Measurements from ENCODE around the gene NME3. TPM values are rescaled to one million over a fixed set of nuclear protein-coding genes. Genes with fewer than 3 reads are reported as not detected.
A peak's percentile ranks its signal among the peaks of the same experiment; 100 is the strongest.
"Not testable (repeated sequence)": the region's sequence is repeated elsewhere in the genome, so short reads cannot be mapped to it uniquely, and the experiment has no call there.

The NME3 gene
- total RNA-seq, 1 experiment from 2014 or later = 64.4 TPM

DNA sequence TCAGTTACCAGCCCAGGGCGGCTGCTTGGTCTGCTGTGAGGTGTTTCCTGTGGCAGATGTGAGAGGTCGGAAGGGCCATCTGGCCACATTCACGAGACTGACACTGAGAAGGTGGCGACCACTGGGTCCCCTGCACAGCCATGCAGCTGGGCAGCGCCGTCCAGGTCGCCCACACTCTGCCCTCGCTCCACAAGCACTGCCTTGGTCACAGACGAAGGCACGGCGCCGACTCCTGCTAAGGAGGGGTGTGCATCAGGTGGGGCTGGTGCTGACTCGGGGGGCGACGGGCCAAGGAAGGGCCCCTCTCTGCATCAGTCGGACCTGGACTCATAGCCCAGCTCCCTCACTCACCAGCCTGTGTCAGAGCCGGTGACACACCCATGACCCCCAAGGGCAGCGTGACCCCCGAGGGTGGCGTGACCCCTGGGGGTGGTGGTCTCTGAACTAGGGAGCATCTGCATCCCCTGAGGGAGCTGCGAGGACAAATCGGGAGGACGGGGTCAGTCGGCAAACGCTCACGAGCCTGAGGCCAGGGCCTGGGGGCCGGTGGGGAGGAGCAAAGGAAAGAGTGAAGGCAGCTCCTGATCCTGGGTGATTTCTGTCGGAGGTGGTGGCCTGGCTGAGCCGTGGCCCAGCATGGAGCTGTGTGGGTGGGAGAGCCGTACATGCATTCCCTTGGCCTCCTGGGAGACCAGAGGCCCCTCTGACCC, 30.4 kb downstream of the NME3 start:
- in situ Hi-C loops (cut with HindIII; ENCODE audit: low sequenced_read_pairs) = no loop called here
- DNase-seq (ENCODE audit: low spot score) = no peak

DNA sequence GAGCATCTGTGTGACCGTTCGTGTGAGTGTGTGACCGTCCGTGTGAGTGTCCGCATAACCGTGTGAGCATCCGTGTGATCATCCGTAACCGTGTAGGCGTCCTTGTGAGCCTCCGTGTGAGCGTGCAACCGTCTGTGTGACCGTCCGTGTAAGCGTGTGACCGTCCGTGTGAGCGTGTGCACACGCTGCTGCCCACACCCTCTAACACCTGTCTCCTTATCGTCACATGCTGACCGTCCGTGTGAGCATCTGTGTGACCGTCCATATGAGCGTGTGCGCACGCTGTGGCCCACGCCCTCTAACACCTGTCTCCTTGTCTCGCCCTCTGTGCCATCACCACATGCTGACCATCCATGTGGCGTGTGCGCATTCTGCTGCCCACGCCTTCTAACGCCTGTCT, 31.1 kb downstream of the NME3 start:
- in situ Hi-C loops (cut with HindIII; ENCODE audit: low sequenced_read_pairs) = no loop called here
- DNase-seq (ENCODE audit: low spot score) = no peak

DNA sequence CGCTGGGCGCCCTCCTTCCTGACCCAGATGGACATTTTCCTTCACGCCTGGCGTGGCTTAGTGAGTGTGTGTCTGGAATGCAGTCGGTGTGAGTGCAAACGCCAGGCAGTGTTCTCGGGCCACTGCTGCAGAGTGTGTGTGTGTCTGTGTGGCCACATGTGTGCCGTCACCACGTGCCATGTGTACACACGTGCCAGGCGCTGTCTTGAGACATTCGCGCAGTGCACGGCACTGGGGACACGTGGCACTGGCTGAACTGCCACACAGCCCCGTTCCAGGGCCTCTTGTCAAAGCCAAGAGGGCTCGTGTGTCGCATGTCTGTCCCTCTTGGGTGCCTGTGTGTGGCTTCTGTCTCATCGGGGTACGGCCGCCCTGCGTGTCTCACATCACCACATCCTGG, 36.5 kb downstream of the NME3 start:
- in situ Hi-C loops (cut with HindIII; ENCODE audit: low sequenced_read_pairs) = no loop called here
- DNase-seq (ENCODE audit: low spot score) = no peak

DNA sequence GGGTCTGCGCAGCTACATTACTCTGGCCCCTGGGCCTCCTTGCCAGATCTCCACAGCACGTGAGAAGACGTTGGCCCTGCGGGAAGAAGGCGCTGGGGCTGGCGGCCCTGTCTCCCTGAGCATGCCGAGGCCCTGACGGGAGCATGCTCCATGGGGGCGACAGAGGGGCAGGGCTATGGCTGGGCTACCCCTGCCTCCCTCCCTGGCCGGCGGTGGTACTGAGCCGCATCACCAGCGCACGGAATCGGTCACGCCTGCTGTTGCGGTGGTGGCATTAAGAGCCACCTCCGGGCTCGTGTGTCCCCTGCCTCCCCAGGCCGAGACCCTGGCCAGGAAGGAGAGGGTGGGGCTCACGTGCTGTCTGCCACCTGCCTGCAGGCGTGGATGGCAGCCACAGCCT, 37.2 kb downstream of the NME3 start:
- no peak for DNase-seq (ENCODE audit: low spot score)
- in situ Hi-C loops (cut with HindIII; ENCODE audit: low sequenced_read_pairs) = no loop called here

DNA sequence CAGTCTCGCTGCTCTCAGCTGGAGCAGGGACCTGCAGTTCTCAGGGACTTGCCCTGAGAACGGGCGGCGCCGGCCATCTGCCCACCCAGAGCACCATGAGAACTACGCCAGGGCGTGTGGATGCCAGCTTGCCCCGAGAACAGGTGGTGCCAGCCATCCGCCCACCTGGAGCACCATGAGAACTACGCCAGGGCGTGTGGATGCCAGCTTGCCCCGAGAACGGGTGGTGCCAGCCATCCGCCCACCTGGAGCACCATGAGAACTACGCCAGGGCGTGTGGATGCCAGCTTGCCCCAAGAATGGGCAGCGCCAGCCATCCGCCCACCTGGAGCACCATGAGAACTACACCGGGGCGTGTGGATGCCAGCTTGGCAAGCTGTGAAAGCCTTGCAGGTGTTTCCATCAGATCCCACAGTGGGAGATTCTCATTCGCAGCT, 38.8 kb downstream of the NME3 start:
- DNase-seq (ENCODE audit: low spot score) = peak; percentile 91
- in situ Hi-C loops (cut with HindIII; ENCODE audit: low sequenced_read_pairs) = not testable (repeated sequence)

DNA sequence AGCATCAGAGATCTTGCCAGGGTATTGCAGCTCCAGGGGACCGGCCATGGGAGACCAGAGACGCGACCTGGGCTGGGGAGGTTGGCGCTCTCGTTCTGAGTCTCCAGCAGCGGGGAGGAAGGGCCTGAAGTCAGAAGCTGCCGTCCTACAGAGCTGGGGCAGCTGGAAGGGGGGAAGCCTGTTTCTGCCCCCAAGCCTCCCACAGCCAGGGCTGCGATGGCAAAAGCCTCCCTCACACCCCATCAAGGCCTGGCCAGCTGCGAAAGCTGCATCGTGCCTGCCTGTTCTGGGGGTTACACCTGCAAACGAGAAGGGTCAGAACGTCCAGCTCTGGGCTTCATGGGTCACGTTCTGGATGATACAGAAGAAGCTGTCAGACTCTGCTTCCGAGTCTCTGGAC, 39.3 kb downstream of the NME3 start:
- DNase-seq (ENCODE audit: low spot score) = no peak

DNA sequence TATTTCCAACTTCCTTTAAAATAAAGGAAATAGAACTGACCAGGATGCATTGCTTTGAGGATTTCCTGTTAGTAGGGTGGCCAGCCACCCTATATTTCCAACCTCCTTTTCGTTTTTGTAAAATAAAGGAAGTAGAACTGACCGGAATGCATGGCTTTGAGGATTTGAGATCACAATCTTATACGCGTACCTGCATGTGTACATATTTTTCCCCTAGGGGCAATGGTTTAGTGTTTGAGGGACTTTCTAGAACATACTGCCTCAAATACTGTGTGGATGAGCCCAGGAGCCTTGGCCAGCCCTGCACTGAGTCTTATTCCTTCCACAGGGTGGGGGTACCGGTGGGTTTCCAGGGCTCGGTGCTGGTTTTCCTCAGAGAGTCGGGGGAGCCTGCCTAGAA, 39.7 kb downstream of the NME3 start:
- in situ Hi-C loops (cut with HindIII; ENCODE audit: low sequenced_read_pairs) = no loop called here
- no peak for DNase-seq (ENCODE audit: low spot score)

More for the DNA sequence above, 39.3 kb downstream of the NME3 start:
- in situ Hi-C loops (cut with HindIII; ENCODE audit: low sequenced_read_pairs) = no loop called here

DNA sequence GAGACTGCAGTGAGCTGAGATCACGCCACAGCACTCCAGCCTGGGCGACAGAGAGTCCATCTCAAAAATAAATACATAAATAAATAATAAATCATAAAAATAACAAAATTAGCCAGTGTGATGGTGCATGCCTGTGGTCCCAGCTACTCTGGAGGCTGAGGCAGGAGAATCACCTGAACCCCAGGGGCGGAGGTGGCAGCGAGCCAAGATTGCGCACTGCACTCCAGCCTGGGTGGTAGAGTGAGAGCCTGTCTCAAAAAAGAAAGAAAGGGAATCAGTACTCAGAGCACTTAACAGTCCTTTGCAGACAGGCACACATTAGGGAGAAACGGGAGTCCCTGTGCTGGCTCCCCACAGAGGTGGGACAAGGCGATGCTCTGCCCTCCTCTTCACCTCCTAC, 40.3 kb downstream of the NME3 start:
- in situ Hi-C loops (cut with HindIII; ENCODE audit: low sequenced_read_pairs) = no loop called here
- DNase-seq (ENCODE audit: low spot score) = no peak

DNA sequence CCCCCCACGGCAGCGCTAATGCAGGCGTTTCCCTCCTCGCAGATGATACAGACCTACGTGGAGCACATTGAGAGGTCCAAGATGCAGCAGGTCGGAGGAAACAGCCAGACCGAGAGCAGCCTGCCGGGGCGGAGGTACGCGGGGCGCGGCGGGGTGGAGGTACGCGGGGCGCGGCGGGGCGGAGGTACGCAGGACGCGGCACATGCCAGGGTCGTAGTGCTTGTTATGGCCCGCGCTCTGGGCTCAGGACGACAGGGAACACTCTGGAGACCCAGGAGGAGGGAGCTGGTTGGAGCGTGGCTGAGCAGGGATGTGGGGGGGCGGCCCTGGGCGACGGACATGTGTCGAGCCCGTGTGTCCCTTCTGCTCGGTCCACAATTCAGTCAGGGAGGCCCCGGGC, 41.9 kb downstream of the NME3 start:
- peak; percentile 9 for DNase-seq (ENCODE audit: low spot score)
- in situ Hi-C loops (cut with HindIII; ENCODE audit: low sequenced_read_pairs) = no loop called here

DNA sequence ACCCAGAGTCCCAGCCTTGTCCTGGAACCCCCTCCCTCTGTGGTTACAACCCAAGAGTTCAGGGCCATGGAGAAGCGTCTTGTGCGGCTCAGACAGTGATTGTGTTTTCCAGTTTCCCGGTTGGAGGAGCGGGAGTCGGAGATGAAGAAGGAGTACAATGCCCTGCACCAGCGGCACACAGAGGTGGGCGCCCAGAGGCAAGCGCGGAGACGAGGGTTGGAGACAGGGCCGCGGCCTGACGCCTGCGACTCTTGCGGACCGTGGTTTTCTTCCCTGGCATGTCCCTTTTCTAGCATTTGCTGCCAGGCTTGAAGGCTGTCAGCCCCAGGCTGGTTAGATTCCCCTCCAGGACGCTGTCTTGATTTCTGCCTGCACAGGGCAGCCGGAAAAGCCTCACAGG, 42.3 kb downstream of the NME3 start:
- in situ Hi-C loops (cut with HindIII; ENCODE audit: low sequenced_read_pairs) = no loop called here
- DNase-seq (ENCODE audit: low spot score) = peak; percentile 5

DNA sequence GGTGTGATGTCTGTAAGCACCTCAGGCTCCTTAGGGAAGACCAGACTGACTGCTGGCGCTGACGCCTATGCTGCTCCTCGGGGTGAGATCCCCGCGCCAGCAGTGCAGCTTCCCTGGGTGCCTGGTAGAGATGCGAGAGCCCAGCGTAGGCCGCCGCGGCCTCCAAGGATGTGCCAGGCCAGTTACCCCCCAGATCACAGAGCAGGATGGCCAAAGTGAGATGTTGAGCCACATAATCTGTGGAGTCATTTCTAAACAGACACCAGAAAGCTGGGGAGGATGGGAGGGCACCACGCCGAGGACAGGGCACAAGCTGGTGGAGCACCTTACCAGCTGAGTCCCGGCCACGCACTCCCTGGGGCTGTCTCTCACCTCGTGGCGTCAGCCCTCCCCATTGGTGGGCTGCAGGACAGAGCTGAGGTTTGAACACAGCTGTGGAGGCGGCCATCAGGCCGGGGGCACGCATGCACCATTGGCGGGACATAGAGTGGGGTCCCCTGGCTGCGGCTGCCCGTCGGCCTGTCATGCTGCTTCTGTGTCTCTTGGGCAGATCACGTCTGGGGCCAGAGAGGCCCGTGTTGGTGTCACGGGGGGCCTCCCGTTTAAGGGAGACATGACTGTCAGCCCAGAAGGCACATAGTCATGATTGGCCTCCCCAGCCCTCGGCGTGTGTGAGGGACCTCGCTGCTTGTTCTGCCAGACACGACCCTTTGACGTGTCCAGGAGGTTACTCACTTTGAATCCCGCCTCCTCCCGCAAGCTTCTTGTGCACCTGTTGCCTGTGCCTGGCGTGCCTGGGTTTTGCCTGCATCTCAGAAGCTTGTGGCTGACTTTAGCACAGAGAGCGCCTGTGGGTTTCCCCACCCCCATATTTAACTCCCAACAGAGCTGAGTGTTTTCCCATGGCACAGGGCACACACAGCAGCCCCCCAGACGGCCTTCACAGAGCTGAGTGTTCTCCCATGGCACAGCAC, 43.4 kb downstream of the NME3 start:
- DNase-seq (ENCODE audit: low spot score) = peak; percentile 28
- in situ Hi-C loops (cut with HindIII; ENCODE audit: low sequenced_read_pairs) = no loop called here

DNA sequence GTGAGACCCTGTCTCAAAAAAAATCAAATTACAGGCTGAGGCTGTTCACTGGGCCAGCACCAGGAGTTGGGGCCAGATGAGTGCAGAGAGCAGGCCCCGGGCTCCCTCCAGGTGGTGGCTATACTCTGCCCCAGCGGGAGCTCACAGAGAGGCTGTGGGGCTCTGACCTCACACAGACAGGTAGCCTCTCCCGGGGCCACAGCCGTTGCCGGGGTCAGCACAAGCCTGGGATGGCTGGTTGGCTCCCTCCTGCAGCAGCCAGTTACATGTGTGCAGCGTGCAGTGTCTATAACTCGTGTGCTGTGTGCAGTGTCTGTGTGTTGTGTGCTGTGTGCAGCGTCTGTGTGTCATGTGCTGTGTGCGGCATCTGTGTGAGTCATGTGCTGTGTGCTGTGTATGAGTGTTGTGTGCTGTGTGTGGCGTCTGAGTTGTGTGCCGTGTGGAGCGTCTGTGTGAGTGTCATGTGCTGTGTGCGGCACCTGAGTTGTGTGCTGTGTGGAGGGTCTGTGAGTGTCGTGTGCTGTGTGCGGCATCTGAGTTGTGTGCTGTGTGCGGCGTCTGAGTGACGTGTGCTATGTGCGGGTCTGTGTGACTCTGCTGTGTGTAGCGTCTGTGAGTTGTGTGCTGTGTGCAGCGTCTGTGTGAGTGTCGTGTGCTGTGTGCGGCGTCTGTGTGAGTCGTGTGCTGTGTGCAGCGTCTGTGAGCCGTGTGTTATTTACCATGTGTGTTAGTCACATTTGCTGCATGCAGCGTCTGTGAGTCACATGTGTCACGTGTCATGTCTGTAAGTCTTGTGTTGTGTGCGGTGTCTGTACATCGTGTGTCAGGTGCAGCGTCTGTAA, 44.5 kb downstream of the NME3 start:
- DNase-seq (ENCODE audit: low spot score) = peak; percentile 8
- in situ Hi-C loops (cut with HindIII; ENCODE audit: low sequenced_read_pairs) = no loop called here

DNA sequence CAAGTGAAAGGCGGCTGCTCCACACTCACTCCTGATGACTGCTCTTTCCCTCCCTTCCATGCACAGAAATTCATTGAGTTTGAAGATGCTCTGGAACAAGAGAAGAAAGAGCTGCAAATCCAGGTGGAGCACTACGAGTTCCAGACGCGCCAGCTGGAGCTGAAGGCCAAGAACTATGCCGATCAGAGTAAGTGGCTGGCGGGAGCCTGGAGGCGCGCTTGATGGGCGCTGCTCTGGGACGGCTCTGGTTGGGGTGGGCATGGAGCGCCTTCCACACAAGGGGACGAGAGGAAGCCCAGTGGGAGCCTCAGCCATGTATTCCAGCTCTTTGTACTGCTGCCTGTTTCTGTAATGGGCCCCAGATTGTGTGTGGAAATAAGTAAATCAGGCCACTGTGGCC, 46.9 kb downstream of the NME3 start:
- DNase-seq (ENCODE audit: low spot score) = no peak
- in situ Hi-C loops (cut with HindIII; ENCODE audit: low sequenced_read_pairs) = no loop called here

DNA sequence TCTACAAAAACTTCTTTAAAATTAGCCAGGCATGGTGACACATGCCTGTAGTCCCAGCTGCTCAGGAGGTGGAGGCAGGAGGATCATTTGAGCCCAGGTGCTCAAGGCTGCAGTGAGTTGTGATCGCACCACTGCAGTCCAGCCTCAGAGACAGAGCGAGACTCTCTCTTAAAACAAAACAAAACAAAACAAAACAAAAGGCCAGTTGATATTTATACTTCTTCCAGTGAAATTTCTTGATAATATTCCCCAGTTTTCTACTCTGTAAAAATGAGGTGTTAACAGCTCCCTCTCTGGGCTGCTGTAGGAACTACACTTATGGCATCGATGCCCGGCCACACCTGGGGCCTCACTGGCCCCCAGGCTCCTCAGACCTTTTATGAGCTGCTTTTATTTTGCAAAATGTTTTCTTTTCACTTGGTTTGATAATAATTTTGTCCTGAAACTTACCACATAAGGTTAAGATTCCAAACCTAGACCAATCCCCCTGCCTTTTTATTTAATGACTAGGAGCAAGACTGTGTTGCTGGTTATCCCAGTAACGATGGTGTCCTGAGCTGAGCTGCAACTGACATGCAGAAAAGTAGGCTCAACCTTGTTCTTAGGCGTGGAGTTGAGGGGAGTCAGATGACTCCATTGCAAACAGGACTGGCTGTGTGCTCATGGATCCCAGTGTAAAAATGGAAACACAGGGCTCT, 47.7 kb downstream of the NME3 start:
- in situ Hi-C loops (cut with HindIII; ENCODE audit: low sequenced_read_pairs) = no loop called here
- peak; percentile 69 for DNase-seq (ENCODE audit: low spot score)

DNA sequence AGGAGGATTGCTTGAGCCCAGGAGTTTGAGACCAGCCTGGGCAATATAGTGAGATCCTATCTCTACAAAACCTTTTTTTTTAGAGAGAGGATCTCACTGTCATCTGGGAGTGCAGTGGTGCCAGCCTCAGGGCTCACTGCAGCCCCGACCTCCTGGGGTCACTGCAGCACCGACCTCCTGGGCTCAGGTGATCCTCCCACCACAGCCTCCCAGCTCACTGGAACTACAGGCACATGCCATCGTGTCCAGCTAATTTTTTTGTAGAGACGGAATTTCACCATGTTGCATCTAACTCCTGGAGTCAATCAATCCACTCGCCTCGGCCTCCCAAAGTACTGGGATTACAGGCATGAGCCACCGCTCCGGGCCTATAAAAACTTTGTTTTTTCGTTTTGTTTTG, 50.0 kb downstream of the NME3 start:
- in situ Hi-C loops (cut with HindIII; ENCODE audit: low sequenced_read_pairs) = no loop called here
- no peak for DNase-seq (ENCODE audit: low spot score)

Data from G401 (cell line).